GM19455 (cell line): ENCODE results near the gene NCBP1.
"Not testable (repeated sequence)": the region's sequence is repeated elsewhere in the genome, so short reads cannot be mapped to it uniquely, and the experiment has no call there.

Experiments
- ATAC-seq: cut with Tn5 transposase; IDR thresholded peaks from one replicate; pipeline ENCODE4 v1.9.1; 2021; ENCODE audit not compliant: unreplicated experiment

Gene NCBP1

DNA sequence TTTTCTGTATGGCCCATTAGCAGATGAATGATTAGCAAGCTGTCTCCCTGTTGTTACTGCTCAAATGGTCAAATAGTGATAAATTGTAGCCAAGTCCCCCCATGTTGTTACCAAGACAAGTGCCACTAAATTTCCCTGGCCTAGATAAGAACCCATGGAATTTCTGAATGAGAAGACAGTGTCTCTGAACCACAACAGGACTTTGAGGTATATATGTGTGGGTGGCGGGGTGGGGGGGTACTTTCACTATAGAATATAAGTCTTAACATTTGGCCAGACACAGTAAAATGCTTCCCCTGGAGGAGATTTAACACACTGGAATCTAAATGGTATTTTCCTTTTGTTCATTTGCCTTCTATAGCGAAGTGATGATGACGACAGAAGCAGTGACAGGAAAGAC is 34.9 kb downstream of the NCBP1 start:
- ATAC-seq: no peak

DNA sequence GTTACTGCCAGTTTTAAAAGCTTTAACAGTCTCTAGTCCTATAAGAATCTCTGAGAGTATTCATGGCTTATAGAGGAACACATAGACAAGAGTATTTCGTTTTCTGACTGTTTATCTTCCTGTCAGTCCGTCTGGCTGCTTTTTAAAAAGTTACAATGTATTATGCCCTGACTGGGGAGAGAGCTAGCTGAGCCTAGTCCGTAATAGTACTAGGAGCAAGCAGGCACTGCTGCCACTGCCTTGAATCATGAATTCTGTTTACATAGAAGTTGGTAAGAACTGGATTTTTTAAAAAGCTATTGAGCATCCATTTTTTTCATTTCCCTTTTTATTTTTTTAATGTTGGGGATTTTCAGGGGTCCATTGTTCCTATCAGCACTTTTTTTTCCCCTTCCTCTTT is 37.0 kb downstream of the NCBP1 start:
- ATAC-seq: no peak

DNA sequence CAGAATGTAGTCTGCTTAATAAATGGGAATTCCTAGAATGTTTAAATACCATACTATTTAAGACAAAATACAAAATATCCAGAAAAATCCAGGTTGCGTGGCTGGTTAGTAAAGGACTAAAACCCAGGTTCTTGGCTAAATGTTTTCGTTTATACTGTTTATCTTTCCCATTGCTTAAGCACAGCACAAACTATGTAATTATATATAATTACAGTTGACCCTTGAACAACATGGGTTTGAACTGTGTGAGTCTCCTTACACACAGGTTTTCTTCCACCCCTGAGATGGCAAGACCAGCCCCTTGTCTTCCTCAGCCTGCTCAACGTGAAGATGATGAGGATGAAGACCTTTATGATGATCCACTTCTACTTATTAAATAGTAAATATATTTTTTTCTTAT is 38.8 kb downstream of the NCBP1 start:
- ATAC-seq: no peak

DNA sequence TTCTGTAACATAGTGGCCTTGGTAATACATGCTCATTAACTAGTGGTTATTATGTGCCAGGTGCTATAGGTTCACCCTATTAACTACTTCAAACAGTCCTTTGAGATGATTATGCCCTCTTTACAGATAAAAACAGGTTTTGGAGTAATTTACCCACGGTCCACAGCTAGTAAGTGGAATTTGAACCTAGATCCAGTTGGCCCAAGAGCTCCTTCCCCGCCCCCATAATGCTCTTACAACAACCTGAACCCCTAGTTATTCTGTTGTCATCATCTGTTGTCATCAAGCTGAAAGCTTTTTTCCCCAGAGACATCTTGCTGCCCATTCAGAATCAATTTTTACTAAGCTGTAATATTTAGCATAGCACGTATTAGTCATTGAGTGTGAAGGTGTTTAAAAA is 40.3 kb downstream of the NCBP1 start:
- ATAC-seq: no peak

DNA sequence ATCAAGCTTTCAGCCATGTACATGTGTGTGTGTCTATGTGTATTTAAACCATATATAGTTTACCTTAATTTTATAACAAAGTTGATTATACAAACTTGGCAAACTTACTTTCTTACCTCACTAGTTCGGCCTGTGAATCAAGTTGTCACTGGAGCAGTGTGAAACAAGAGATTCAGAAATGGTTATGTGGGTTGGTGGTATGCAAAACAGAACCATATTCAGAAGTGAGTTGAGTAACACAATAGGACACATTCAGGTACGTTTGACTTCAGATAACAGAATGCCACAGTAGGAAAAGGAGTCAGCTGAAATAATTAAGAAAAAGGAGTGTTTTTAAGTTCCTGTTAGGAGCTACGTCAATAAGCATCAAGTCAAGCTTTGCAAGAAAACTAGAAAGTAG is 42.0 kb downstream of the NCBP1 start:
- no peak for ATAC-seq

DNA sequence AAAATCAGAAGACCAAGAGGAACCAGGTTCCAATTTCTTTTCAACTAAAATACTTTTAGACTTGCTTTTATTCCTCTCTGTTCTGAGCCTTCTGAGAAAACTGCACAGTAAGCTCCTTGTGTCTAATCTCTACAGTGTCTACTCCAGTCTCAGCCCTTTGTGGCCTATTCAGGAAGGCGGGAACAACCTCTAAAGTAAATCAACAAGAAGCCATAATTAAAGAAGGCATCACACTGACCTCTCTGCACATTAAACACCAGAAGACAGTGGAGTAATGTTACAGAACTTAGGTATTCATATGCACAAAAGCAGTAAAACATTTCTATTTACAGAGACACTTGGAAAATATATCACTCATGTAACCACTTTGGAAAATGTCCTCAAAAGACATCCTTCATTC is 48.6 kb downstream of the NCBP1 start:
- no peak for ATAC-seq

DNA sequence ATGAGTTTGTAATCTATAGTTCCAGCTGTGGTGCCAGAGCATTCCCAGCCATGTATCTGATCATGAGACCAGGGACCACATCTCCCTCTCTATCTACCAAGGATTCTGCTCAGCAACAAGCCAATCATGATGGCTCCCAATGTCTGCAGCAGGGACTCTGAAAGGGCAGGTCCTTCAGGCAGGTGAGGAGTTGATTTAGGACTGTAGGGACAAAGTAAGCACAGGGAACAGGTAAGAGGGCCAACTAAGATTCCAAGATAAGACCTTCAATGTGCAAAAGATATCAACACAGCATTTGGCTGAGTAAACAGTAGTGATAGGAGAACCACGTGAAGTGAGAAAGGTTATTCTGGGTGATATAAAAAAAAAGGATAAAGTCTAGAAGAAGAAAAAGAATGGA is 55.0 kb downstream of the NCBP1 start:
- no peak for ATAC-seq

DNA sequence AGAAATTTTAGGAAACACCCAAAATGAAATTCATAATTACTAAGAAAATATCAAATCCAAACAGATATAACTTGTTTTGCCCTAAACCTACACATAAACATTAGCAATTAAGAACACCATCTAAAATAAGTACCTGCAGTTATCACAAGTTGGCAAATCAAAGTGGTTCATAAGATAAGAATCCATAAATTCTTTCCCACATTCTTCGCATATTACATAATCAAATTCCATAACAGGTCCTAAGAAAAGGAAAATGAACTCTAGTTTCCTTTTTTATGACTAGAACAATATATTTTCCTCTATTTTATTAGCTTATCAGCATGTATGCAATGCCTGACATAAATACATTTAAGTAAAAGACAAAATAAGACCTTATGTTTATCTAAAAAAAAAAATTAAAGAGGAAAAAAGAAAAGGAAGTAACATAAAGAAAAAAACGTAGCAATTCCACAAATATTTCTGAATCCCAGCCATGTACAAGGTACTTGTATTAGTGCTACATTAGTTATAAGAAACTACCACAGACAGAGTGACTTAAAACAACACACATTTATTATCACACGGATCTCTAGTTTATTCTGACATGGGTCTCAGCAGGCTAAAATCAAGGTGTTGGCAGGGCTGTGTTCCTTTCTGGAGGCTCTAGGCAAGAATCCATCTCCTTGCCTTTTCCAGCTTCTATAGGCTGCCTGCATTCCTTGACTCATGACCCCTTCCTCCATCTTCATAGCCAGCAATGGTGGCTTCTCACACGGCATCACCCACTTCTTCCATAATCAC is 56.0 kb downstream of the NCBP1 start:
- ATAC-seq: no peak

DNA sequence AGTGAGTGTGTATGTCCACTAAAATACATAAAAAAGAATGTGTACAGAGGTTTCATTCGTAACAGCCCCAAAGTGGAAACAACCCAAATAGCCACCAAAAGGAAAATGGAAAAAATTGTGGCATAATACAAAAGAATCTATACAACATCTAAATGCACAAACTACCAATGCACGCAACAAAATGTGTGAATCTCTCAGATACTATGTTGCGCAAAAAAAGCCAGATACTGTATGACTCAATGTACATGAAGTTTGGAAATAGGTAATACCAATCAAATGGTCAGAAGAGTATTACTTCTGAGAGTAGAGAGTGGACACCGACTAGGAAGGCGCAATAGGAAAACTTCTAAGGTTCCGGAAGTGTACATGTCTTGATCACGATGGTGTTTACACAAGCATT is 61.1 kb downstream of the NCBP1 start:
- no peak for ATAC-seq

DNA sequence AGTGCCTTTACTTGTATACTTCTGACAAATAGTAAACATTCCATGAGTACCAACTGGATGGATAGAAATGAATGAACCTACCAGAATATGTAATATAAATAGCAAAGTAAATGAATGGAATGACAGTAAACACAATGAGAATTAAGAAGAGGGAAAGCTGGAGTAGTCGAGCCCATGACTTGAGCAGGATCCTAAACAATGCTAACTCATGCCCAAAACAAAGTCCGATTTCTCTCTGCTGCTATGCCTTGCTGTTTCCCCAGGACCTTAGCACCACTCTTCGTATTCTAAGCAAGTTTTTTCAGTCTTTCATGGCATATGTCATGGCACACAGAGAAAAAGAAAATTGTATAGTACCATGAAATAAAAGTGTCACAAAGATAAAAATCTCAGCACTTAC is 61.8 kb downstream of the NCBP1 start:
- ATAC-seq: no peak

DNA sequence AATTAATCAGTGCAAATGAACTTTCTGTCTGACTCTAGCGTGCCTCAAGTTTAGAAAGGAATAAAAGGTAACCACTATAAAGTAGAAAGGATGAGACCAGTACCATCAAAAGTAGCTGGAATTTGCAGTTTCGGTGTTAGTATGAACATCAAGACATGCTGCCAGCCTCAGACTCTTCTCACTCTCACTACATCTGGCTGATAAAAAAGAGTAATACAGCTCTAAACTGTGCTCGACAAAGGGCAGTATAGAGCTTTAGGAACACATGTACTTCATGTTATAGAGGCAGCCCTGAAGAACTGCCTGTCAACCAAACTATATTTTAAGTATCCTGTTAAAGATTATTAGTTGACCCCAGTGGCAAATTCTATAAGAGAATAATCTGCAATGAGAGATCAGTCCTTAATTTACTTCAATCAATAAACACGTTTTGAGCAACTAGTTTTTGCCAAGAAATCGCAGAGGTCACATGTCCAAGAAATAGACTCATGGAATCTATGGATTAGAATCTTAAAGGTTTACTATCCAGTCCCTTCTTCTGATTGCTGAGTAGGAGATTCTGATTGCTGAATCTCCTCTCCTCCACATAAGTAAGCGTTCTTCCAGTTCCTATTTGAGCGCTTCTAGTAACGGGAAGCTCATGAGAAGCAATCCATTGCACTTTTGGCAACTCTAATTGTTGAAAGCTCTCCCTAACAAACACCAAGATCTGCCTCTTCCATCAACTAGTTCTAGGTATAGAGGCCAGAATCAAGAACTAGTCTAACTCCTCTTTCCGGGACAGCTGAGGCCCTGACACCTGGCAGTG is 62.6 kb downstream of the NCBP1 start:
- no peak for ATAC-seq

DNA sequence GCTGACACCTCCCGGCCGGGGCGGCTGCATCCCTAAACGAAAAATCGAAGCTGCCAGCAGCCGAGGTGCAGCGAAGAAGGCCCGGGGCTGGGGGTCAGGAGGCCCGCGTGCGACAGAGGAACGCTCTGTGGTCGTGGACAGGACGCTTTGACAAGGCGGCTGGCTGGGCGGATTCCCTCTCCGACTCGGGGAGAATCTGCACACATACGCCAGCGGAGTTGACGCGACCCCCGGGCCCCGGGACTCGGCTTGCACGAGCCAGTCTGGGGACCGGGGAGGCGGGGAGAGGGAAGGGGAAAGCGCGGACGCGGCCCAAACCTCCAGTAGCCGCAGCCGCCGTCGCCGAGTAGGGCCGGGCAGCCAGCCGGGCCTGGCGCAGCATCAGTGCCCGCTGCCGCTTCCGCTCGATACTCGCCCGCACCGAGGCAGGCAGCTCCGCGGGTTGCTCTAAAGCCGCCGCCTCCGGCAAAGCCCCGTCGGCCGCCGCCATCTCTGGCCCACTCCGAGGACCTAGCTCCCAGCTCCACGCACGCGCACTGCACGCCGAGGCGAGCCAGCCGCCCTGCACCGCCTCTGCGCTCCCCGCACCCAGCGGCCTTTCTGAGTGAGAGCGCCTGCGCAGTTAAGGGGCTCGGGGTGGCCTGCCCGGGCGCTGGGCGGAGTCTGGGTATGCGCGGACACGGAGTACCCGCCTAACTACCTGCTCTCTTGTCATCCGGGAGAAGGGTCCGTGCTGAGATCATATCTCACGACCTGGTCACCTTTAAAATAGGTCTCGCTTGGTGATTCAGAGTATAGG is 63.4 kb downstream of the NCBP1 start, which contains the start of gene XPA:
Gene XPA (minus strand): TSS at position 538 of the 799 bp plus-strand sequence. CDS start 48 bp downstream, at position 490.
- ATAC-seq: peak; percentile 90

DNA sequence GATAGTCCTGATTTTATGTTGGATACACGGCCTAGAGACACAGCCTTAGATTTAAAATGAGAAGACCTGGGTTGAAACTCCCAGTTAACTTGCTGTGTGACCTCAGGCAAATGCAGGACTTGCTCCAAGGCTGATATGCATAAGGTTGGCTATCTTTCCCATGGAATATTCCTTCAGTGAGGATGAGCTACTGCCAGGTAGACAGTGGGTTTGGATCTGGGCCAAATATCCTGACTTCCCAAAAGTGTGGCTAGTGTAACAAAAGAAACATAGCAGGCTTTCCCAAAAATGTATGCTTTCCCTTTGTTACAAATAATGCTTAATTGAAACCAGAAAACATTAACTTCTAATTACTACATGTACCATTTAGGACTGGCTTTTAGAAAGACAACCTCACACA is 64.2 kb downstream of the NCBP1 start:
- no peak for ATAC-seq

DNA sequence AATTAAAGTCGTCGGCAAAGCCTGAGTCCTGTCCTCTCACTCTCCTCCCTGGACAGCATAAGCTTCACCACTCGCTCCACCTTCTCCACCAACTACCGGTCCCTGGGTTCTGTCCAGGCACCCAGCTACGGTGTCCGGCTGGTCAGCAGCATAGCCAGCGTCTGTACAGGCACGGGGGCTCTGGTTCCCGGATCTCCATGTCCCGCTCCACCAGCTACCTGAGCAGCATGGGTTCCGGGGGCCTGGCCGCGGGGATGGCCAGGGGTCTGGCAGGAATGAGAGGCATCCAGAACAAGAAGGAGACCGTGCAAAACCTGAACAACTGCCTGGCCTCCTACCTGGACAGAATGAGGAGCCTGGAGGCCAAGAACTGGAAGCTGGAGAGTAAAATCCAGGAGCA is 65.2 kb downstream of the NCBP1 start:
- ATAC-seq: no peak

DNA sequence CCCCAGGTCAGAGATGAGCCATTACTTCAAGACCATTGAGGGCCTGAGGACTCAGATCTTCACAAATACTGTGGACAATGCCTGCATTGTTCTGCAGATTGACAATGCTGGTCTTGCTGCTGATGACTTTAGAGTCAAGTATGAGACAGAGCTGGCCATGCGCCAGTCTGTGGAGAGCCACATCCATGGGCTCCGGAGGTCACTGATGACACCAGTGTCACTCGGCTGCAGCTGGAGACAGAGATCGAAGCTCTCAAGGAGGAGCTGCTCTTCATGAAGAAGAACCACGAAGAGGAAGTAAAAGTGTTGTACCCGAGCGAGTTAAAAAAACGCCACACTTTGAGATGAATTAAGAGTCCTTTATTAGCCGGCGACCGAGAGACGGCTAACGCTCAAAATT is 65.7 kb downstream of the NCBP1 start:
- ATAC-seq: not testable (repeated sequence)

DNA sequence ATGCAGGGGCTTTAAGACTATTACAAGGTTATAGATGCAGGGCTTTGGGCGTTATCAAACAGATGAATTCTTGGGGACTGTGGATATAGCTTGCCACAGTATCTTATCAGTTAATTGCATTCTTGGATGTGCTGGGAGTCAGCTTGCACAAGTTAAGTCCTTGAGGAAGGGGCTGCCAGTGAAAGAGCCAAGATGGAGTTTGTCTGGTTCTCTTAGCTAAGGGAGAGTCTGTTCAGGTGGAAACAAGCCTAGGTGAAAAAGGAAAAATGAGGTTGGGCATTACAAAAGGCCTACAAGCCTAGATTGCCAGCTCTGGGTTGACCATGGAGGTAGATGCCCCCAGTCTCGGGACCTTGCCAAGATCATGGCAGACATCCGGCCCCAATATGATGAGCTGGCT is 66.2 kb downstream of the NCBP1 start:
- ATAC-seq: not testable (repeated sequence)

DNA sequence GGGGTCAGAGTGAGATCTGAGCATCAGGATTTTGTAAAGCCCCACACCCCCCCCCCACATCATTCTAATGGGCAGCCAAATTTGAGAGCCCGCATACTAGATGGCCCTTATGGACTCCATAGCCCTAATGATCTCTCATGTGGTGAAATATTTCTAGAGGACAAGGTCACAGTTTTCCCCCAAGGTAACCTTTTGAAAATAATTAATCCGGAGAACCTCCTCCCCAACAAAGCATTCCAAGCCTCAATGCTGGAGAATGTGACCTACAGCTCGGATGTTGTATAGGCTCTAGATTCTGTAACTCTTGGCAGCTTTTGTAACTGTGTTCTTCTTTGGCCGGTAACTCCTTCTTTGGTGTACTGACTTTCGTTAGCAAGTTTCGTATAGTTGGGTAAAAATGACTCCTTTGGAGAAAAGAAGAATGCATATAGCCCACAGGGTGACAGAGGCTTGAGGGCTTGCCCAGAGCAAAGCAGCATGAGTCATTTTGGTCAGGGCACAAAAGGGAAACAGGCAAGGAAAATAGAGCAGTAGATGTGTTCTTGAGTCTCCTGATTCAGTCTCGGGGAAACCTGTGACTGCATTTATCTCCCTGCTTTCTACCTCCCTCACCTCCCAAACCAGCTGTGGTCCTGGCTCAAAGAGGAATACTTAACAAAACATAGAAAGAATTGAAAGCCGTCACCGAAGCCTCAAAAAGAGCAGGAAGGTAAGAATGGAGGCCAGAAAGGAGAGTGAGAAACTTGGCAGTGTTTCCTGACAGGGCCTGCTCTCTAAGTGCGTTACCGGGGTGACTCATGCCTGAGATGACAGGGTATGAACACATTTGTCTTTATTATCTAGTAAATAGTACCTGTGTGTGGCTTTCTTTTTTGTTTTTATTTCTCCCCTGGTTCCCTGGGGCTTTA is 70.1 kb downstream of the NCBP1 start:
- ATAC-seq: no peak

DNA sequence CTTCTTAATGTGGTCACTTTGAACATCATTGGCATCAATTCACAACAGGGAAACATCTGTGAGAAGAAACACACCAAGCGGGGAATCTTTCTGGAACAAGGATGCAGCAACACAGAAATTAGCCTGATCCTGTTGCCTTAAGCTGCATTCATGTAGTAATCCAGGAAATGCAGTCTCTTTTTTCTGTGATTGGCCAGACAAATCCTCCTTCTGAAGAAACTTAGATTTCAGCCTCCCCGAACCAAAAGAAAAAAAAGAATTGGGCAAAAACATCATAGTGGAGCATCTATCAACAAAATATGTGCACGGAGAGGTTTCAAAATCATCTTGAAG is 70.7 kb downstream of the NCBP1 start:
- no peak for ATAC-seq

DNA sequence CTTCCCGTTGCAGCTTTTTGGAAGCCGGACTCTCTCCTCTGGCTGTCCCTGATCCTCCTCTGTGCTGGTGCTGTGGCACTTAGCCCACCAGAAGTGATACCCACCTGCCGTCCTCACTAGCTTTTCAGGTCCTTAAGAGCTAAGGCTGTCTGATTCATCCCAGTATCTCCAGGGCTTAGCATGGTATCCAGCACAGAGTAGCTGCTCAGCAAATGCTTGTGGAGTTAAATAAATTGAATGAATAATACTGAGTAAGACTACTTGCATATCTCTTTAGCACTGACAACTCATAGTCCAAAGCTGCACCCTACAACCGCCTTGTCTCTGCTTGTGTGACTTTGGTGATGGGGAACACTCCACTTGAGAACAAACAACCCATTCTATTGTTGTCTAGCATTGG is 71.2 kb downstream of the NCBP1 start:
- ATAC-seq: no peak

DNA sequence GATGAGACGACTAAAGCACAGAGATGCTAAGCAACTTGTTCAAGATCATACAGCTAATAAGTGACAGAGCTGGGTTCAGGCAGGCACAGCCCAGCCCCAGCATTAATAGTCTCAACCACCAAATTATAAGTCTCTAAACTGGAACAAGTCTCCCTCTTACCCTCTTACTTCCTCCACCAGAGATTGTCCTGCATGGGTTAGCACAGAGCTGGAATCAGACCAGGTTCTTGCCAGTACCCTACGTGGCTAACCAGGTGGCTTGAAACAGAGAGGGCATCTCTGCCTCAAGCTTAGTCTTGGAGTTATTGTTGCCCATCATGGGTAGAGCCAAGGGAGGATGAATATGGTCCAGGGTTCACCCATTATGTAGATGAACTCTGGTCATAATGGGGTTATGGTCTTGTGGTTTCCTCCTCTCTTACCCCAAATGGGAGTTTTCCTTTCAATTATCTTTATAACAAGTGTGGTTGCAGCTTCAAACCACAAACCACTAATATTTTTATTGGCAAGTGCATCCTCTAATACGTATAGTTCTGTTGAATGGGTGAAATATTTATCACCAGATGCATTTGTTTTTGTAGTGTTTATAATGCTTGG is 71.8 kb downstream of the NCBP1 start:
- ATAC-seq: no peak
